K562 (cell line): ENCODE data around the gene RPL35. TPM values are rescaled to one million over a fixed set of nuclear protein-coding genes. Genes with fewer than 3 reads are reported as not detected.

ENCODE experiments used
- ATAC-seq: fragments of 200-7000 bp; cut with Tn5 transposase; 3 replicates; pipeline ENCODE4 v1.9.1; 2020; ENCODE audit warnings: moderate library complexity
- BruUV-seq: library from RNA; stranded (reverse); fragments of 400-500 nt; replicated peaks from 2 replicates; lab custom pipeline; 2021; lab: Mats Ljungman, UMichigan
- CTCF ChIA-PET: fragments of 300-600 bp; formaldehyde crosslinking; extraction: SDS; loops from one replicate; lab custom pipeline; 2021; ENCODE audit warnings: low intra/inter-chr PET ratio; lab: Yijun Ruan, JAX
- POLR2A ChIA-PET: fragments of 300-600, 350-650 bp; sonication (Branson Sonifier 250); formaldehyde crosslinking; extraction: SDS; loops from one replicate; lab custom pipeline; 2021; ENCODE audit warnings: antibody characterized with exemption, inconsistent platforms; lab: Yijun Ruan, JAX
- DNase-seq, 4 experiments: peaks; one replicate each; pipeline versions ENCODE4 v3.0.0 to v3.0.0-alpha.2; 2011 to 2018; ENCODE audit warnings: low spot score in 3 of 4, mixed read lengths in 3 of 4; ENCODE audit errors: extremely low read depth in 1 of 4
- FAIRE-seq: peaks from 2 replicates; lab custom pipeline; 2011; peaks lifted over from hg19 to GRCh38; lab: Jason Lieb, UNC
- H2AFZ ChIP-seq: 2 replicates; pipeline ENCODE4 v1.6.0; 2011; ENCODE audit warnings: low read depth, low read length, control low read depth, inconsistent platforms
- H3K27ac ChIP-seq: fragments of 200-600 bp; 3 replicates; pipeline ENCODE4 v1.8.0; 2011; ENCODE audit warnings: low read depth, mild to moderate bottlenecking, control low read depth, inconsistent platforms, low read length, moderate library complexity, mixed read lengths; ENCODE audit errors: extremely low read depth
- H3K27me3 ChIP-seq, 2 experiments: fragments of 300-600 bp in 1 of 2; 2 replicates in 1 of 2; 3 replicates in 1 of 2; pipeline versions ENCODE4 v1.6.0 to v1.8.0; 2011; ENCODE audit warnings: inconsistent platforms in 2 of 2, low read length in 2 of 2, mild to moderate bottlenecking in 1 of 2, mixed read lengths in 1 of 2, moderate library complexity in 1 of 2; ENCODE audit not compliant: control insufficient read depth in 2 of 2, insufficient read depth in 2 of 2
- H3K36me3 ChIP-seq: fragments of 300-600 bp; 3 replicates; pipeline ENCODE4 v1.8.0; 2011; ENCODE audit warnings: mild to moderate bottlenecking, low read length, inconsistent platforms; ENCODE audit not compliant: control insufficient read depth, insufficient read depth
- H3K4me1 ChIP-seq, 2 experiments: fragments of 200-600 bp in 1 of 2; replicated peaks in 1 of 2; 2 replicates in 1 of 2; 3 replicates in 1 of 2; pipeline versions ENCODE4 v1.5.1 to v1.8.0; 2011; ENCODE audit warnings: inconsistent platforms in 2 of 2, low read length in 2 of 2, mild to moderate bottlenecking in 1 of 2, mixed read lengths in 1 of 2, moderate library complexity in 1 of 2; ENCODE audit not compliant: control insufficient read depth in 2 of 2, insufficient read depth in 2 of 2
- H3K4me2 ChIP-seq: 2 replicates; pipeline ENCODE4 v1.6.1; 2011; ENCODE audit warnings: low read length, control low read depth, inconsistent platforms, mixed read lengths; ENCODE audit not compliant: insufficient read depth
- H3K4me3 ChIP-seq: fragments of 200-600 bp; sonication (generic), shearing (Covaris generic); 2 replicates; pipeline ENCODE4 v1.5.1; 2016; ENCODE audit warnings: control low read depth, inconsistent platforms
- H3K79me2 ChIP-seq: fragments of 200-600 bp; 3 replicates; pipeline ENCODE4 v1.8.0; 2011; ENCODE audit warnings: low read length, inconsistent platforms; ENCODE audit not compliant: control insufficient read depth, insufficient read depth
- H3K9ac ChIP-seq, 2 experiments: 2 replicates each; pipeline versions ENCODE4 v1.6.0 to v1.6.1; 2011; ENCODE audit warnings: low read depth in 2 of 2, low read length in 2 of 2, control low read depth in 1 of 2, inconsistent platforms in 1 of 2, mild to moderate bottlenecking in 1 of 2, mixed read lengths in 1 of 2; ENCODE audit not compliant: insufficient read depth in 1 of 2
- H3K9me1 ChIP-seq: one replicate; pipeline ENCODE4 v1.6.0; 2011; ENCODE audit warnings: inconsistent platforms, mild to moderate bottlenecking, low read length, moderate library complexity; ENCODE audit not compliant: control insufficient read depth, insufficient read depth
- H3K9me3 ChIP-seq: replicated peaks from 2 replicates; pipeline ENCODE4 v1.5.1; 2011; ENCODE audit warnings: low read depth, low read length, inconsistent platforms; ENCODE audit not compliant: control insufficient read depth, insufficient read depth
- H4K20me1 ChIP-seq: replicated peaks from 2 replicates; pipeline ENCODE4 v1.6.1; 2011; ENCODE audit warnings: low read length, inconsistent platforms, mixed read lengths; ENCODE audit not compliant: control insufficient read depth, insufficient read depth
- BRF1 ChIP-seq: IDR thresholded peaks from 3 replicates; pipeline ENCODE4 v1.6.1; 2011; ENCODE audit warnings: borderline replicate concordance, mild to moderate bottlenecking; ENCODE audit not compliant: insufficient read length; ENCODE audit errors: extremely low read depth
- HLTF ChIP-seq: fragments of 450-650 bp; IDR thresholded peaks from 2 replicates; pipeline ENCODE4 v1.6.1; 2016
- ILK ChIP-seq: fragments of 450-650 bp; IDR thresholded peaks from 2 replicates; pipeline ENCODE4 v1.6.1; 2016; ENCODE audit warnings: missing genetic modification characterization, low read depth, mild to moderate bottlenecking, missing compliant biosample characterization, moderate library complexity, borderline replicate concordance
- WGBS: fragments of 100-300 bp; shearing (Covaris generic); methylation state at CpG from one replicate; pipeline ENCODE4 v1.1.6; 2016; ENCODE audit warnings: low coverage, mixed read lengths; ENCODE audit not compliant: insufficient coverage; ENCODE audit errors: missing lambda C conversion rate; 5-methylcytosine and 5-hydroxymethylcytosine counted together
- in situ Hi-C: fragments of 300-500 bp; cut with MboI; formaldehyde crosslinking; loops from 4 replicates; pipeline ENCODE4 v1.15.0; 2018; ENCODE audit warnings: inconsistent platforms, mixed read lengths
- intact Hi-C: fragments of 100-400 bp; cut with micrococcal nuclease; formaldehyde crosslinking; loops from 2 replicates; pipeline ENCODE4 v1.14.2; 2022
- polyA plus RNA-seq, 8 experiments: library from polyadenylated mRNA; depleted of rRNA in 4 of 8; stranded (reverse) in 5 of 8; unstranded in 3 of 8; fragments of >200 nt; fragmentation: Nextera tagmentation in 2 of 8; fragmentation: Illumina TruSeq in 1 of 8; extraction: Ambion mirVana in 2 of 8; extraction: Trizol in 1 of 8; gene quantifications; 2 replicates each; pipeline versions ENCODE4 v1.2.1 to v1.2.3, GENCODE V29; 2011 to 2014; ENCODE audit warnings: inconsistent platforms in 1 of 8, missing spikeins in 1 of 8
- total RNA-seq, 7 experiments: library from RNA; depleted of rRNA in 6 of 7; stranded (reverse); fragments of >200 nt in 6 of 7; fragmentation: Illumina TruSeq in 2 of 7; extraction: Trizol in 2 of 7; gene quantifications; 2 replicates each; pipeline versions ENCODE4 v1.2.1 to v1.2.3, GENCODE V29; 2011 to 2021; ENCODE audit warnings: low replicate concordance in 1 of 7
- TF ChIP-seq, protein P1 (sequence below): sonication (generic); formaldehyde crosslinking; IDR thresholded peaks from 2 replicates; pipeline ENCODE4 v1.8.0; 2023; ENCODE audit warnings: mild to moderate bottlenecking, missing genetic modification reagents

The RPL35 gene
- total and polyA plus RNA-seq, 9 of the 15 experiments (the other 6 are each of a cell fraction or from before 2014, with no cell fraction given) = 1,755 to 5,101 (median 3,405) TPM

DNA sequence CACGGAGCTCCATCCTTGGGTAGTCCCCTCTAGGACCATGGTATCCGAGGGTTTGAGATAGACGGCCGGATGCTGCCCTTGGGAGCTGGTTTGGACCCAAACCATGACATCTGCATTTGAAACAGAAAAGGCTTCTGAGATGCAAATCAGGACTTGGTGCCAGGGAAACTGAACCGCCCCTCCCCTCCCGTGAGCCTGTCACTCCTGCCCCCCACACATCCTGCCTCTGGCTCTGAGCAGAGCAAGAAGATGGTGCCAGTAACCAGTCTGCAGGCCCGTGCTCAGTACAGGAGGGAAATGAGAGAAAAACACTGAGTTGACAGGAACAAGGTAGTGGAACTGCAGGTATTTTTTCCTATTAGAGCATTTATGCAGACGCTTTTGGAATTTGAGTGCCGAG, 18.7 kb upstream of the RPL35 start:
- H3K27ac ChIP-seq = no peak overlapping the region
- WGBS = 69% methylated on average over 8 of the region's 9 CpGs
- H3K9ac ChIP-seq = no peak overlapping the region
- intact Hi-C loops (no loop called here), in situ Hi-C loops (loop anchor here (10.0 kb wide), 1 partner anchor 1024 kb away; no protein-coding TSS in a partner anchor)
- POLR2A ChIA-PET = interaction anchor here (1.2 to 3.0 kb wide), 3 partner anchors 10 to 19 kb away, joined by 3 to 10 read pairs (median 8); no protein-coding TSS in a partner anchor
- H3K36me3 ChIP-seq = peaks cover 71% of the 10 kb centered on the region
- CTCF ChIA-PET = no interaction called here
- BruUV-seq = no TSS peak
- peaks cover 3% of the 10 kb centered on the region; the same call in 1 of the 3 replicates for H3K79me2 ChIP-seq
- peaks cover 3% of the 10 kb centered on the region; the same call in 1 of the 2 replicates for H4K20me1 ChIP-seq
- H3K4me3 ChIP-seq = no peak overlapping the region
- H3K27me3 ChIP-seq = no peaks in the 10 kb centered on the region
- FAIRE-seq (no peak), DNase-seq (no peak), ATAC-seq (no peak)
- no peaks in the 10 kb centered on the region for H3K9me1 ChIP-seq
- no peaks in the 10 kb centered on the region; a peak in 1 of 5 replicates for H3K4me1 ChIP-seq
- no peak overlapping the region for H2AFZ ChIP-seq
- TF ChIP-seq BRF1 (no peak), HLTF (no peak), ILK (tag) (no peak)
- TF ChIP-seq, protein P1, sequence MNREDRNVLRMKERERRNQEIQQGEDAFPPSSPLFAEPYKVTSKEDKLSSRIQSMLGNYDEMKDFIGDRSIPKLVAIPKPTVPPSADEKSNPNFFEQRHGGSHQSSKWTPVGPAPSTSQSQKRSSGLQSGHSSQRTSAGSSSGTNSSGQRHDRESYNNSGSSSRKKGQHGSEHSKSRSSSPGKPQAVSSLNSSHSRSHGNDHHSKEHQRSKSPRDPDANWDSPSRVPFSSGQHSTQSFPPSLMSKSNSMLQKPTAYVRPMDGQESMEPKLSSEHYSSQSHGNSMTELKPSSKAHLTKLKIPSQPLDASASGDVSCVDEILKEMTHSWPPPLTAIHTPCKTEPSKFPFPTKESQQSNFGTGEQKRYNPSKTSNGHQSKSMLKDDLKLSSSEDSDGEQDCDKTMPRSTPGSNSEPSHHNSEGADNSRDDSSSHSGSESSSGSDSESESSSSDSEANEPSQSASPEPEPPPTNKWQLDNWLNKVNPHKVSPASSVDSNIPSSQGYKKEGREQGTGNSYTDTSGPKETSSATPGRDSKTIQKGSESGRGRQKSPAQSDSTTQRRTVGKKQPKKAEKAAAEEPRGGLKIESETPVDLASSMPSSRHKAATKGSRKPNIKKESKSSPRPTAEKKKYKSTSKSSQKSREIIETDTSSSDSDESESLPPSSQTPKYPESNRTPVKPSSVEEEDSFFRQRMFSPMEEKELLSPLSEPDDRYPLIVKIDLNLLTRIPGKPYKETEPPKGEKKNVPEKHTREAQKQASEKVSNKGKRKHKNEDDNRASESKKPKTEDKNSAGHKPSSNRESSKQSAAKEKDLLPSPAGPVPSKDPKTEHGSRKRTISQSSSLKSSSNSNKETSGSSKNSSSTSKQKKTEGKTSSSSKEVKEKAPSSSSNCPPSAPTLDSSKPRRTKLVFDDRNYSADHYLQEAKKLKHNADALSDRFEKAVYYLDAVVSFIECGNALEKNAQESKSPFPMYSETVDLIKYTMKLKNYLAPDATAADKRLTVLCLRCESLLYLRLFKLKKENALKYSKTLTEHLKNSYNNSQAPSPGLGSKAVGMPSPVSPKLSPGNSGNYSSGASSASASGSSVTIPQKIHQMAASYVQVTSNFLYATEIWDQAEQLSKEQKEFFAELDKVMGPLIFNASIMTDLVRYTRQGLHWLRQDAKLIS = no peak
- H3K4me2 ChIP-seq = no peak overlapping the region
- H3K9me3 ChIP-seq = no peaks in the 10 kb centered on the region
